Keratinocyte (primary cell): Measurements from ENCODE around the gene EIF3D. TPM values are rescaled to one million over a fixed set of nuclear protein-coding genes. Genes with fewer than 3 reads are reported as not detected.

Source experiments
- DNase-seq: peaks from one replicate; pipeline ENCODE4 v3.0.0-alpha.2; 2011; ENCODE audit warnings: low read depth, missing footprints, low spot score
- FAIRE-seq: peaks from 2 replicates; lab custom pipeline; 2011; peaks lifted over from hg19 to GRCh38; lab: Jason Lieb, UNC
- H2AFZ ChIP-seq: 2 replicates; pipeline ENCODE4 v1.6.0; 2012; ENCODE audit warnings: low read length, control low read depth, inconsistent platforms; ENCODE audit not compliant: control insufficient read depth
- H3K27ac ChIP-seq: 2 replicates; pipeline ENCODE4 v1.5.1; 2011; ENCODE audit warnings: low read length; ENCODE audit not compliant: control insufficient read depth, insufficient read depth
- H3K27me3 ChIP-seq: 3 replicates; pipeline ENCODE4 v1.6.0; 2011; ENCODE audit warnings: low read length; ENCODE audit not compliant: control insufficient read depth, insufficient read depth; ENCODE audit errors: extremely low read depth
- H3K36me3 ChIP-seq, 2 experiments: 2 replicates in 1 of 2; 3 replicates in 1 of 2; pipeline ENCODE4 v1.5.1; 2011; ENCODE audit warnings: low read length in 2 of 2, mild to moderate bottlenecking in 1 of 2; ENCODE audit not compliant: control insufficient read depth in 2 of 2, insufficient read depth in 2 of 2; ENCODE audit errors: extremely low read depth in 1 of 2
- H3K4me1 ChIP-seq: 3 replicates; pipeline ENCODE4 v1.5.1; 2011; ENCODE audit warnings: low read length; ENCODE audit not compliant: control insufficient read depth, insufficient read depth; ENCODE audit errors: extremely low read depth
- H3K4me2 ChIP-seq: 3 replicates; pipeline ENCODE4 v1.6.0; 2011; ENCODE audit warnings: low read depth, low read length; ENCODE audit not compliant: control insufficient read depth, insufficient read depth; ENCODE audit errors: extremely low read depth
- H3K4me3 ChIP-seq, 3 experiments: fragments of 200-600 bp in 1 of 3; sonication (generic) in 1 of 3; 2 replicates in 2 of 3; 3 replicates in 1 of 3; pipeline ENCODE4 v1.5.1; 2011 to 2016; ENCODE audit warnings: low read length in 3 of 3, mild to moderate bottlenecking in 3 of 3, control low read depth in 2 of 3, inconsistent platforms in 1 of 3, low read depth in 1 of 3, mixed read lengths in 1 of 3, mixed run types in 1 of 3, moderate library complexity in 1 of 3; ENCODE audit not compliant: control insufficient read depth in 2 of 3, insufficient read depth in 2 of 3; ENCODE audit errors: extremely low read depth in 1 of 3
- H3K79me2 ChIP-seq: 2 replicates; pipeline ENCODE4 v1.6.0; 2012; ENCODE audit warnings: low read length; ENCODE audit not compliant: control insufficient read depth, insufficient read depth
- H3K9ac ChIP-seq: 3 replicates; pipeline ENCODE4 v1.6.0; 2011; ENCODE audit warnings: low read length; ENCODE audit not compliant: control insufficient read depth, insufficient read depth; ENCODE audit errors: extremely low read depth
- H3K9me1 ChIP-seq: 3 replicates; pipeline ENCODE4 v1.6.0; 2011; ENCODE audit warnings: low read length; ENCODE audit not compliant: control insufficient read depth, insufficient read depth; ENCODE audit errors: extremely low read depth
- H3K9me3 ChIP-seq: 2 replicates; pipeline ENCODE4 v1.5.1; 2012; ENCODE audit warnings: low read depth, low read length; ENCODE audit not compliant: control insufficient read depth
- H4K20me1 ChIP-seq: 3 replicates; pipeline ENCODE4 v1.6.0; 2011; ENCODE audit warnings: low read length; ENCODE audit not compliant: control insufficient read depth, insufficient read depth; ENCODE audit errors: extremely low read depth
- EZH2 ChIP-seq: IDR thresholded peaks from one replicate; pipeline ENCODE4 v1.6.1; 2012; ENCODE audit warnings: inconsistent platforms, mild to moderate bottlenecking, low read length, moderate library complexity
- dilution Hi-C: fragments of 300-500 bp; cut with MboI; formaldehyde crosslinking; loops from one replicate; pipeline ENCODE4 v1.7.0; 2020; ENCODE audit warnings: low sequenced_read_pairs; ENCODE audit not compliant: extremely low pct_ligation_motif_present
- polyA plus RNA-seq, 5 experiments: library from polyadenylated mRNA; depleted of rRNA in 3 of 5; stranded (reverse) in 3 of 5; stranded (forward) in 1 of 5; unstranded in 1 of 5; fragments of >200 nt; gene quantifications; 1 replicate in 1 of 5; 2 replicates in 3 of 5; 3 replicates in 1 of 5; pipeline versions ENCODE4 v1.2.1 to v1.2.3, GENCODE V29; 2011 to 2012; ENCODE audit warnings: missing spikeins in 2 of 5, low read depth in 1 of 5, low replicate concordance in 1 of 5
- TF ChIP-seq, protein P1 (sequence below), 3 experiments: IDR thresholded peaks in 1 of 3; conservative IDR thresholded peaks in 1 of 3; optimal IDR thresholded peaks in 1 of 3; 2 replicates in 2 of 3; 3 replicates in 1 of 3; pipeline versions ENCODE3 to v1.5.1; 2011; ENCODE audit warnings: low read length in 3 of 3, mild to moderate bottlenecking in 3 of 3, moderate library complexity in 2 of 3, control low read depth in 1 of 3, inconsistent platforms in 1 of 3; ENCODE audit not compliant: insufficient read depth in 2 of 3; ENCODE audit errors: extremely low read depth in 1 of 3

Gene EIF3D
- polyA plus RNA-seq, 1 donor (not counting 4 experiments of a cell fraction or from before 2014, with no cell fraction given) = 408 TPM

DNA sequence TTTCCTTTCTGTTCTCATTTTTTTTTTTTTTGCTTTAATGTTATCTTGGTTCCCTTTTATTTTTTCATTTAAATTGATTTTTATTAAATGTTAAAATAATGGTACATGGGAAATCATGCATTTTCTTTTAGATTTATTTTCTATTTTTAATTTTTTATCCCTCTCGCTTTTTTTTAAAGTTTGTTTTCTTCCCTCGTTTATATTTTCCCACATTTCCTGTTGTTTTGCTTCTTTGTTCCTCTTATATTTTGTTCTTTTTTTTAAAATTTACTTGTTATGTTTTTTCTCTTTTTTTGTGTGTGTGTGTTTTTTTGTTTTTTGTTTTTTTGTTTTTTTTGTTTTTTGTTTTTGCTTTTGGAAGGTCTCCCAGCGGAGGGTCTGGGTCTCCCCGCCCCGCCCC, 34.9 kb upstream of the EIF3D start:
- H3K4me2 ChIP-seq = no peak overlapping the region
- TF ChIP-seq, protein P1, sequence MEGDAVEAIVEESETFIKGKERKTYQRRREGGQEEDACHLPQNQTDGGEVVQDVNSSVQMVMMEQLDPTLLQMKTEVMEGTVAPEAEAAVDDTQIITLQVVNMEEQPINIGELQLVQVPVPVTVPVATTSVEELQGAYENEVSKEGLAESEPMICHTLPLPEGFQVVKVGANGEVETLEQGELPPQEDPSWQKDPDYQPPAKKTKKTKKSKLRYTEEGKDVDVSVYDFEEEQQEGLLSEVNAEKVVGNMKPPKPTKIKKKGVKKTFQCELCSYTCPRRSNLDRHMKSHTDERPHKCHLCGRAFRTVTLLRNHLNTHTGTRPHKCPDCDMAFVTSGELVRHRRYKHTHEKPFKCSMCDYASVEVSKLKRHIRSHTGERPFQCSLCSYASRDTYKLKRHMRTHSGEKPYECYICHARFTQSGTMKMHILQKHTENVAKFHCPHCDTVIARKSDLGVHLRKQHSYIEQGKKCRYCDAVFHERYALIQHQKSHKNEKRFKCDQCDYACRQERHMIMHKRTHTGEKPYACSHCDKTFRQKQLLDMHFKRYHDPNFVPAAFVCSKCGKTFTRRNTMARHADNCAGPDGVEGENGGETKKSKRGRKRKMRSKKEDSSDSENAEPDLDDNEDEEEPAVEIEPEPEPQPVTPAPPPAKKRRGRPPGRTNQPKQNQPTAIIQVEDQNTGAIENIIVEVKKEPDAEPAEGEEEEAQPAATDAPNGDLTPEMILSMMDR (optimal IDR thresholded peaks at IDR 0.05 in 1 of 3, IDR thresholded peaks at IDR 0.05 in 1 of 3, conservative IDR thresholded peaks at IDR 0.05 in 1 of 3; ENCODE audit: extremely low read depth in 1 of 3, insufficient read depth in 2 of 3, low read length in 3 of 3) = no peak
- TF ChIP-seq EZH2 = no peak

DNA sequence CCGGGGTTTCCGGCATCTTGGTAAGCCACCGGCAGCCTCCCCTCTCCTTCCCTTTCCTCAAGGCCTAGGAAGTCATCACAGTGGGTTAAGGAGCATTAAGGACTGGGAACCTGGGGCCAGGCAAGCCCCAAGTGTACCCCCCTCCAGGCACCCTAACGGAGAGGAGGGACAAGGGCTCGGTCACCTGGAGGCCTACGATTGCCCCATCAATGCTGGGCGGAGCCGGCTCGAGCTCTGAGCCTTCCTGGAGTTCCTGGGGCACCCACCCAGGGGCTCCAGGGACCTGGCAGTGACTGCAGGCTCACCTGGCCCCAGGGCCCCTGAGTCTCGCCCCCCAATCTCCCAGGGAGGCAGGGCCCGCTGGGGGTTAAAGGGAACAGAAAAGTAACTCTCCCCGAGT, 34.5 kb upstream of the EIF3D start:
- no peak for FAIRE-seq
- H3K36me3 ChIP-seq = no peaks in the 10 kb centered on the region
- H3K79me2 ChIP-seq = no peaks in the 10 kb centered on the region
- H3K27me3 ChIP-seq = peaks cover 19% of the 10 kb centered on the region
- TF ChIP-seq, protein P1 (optimal IDR thresholded peaks at IDR 0.05 in 1 of 3, IDR thresholded peaks at IDR 0.05 in 1 of 3, conservative IDR thresholded peaks at IDR 0.05 in 1 of 3; ENCODE audit: extremely low read depth in 1 of 3, insufficient read depth in 2 of 3, low read length in 3 of 3) = no peak
- no peak for TF ChIP-seq EZH2
- no peak overlapping the region for H2AFZ ChIP-seq
- no peaks in the 10 kb centered on the region for H3K9me3 ChIP-seq
- peaks cover 6% of the 10 kb centered on the region for H3K4me1 ChIP-seq
- dilution Hi-C loops = no loop called here
- H3K9ac ChIP-seq = no peak overlapping the region
- no peak for DNase-seq
- no peaks in the 10 kb centered on the region for H4K20me1 ChIP-seq
- no peak overlapping the region for H3K4me2 ChIP-seq
- H3K27ac ChIP-seq = no peak overlapping the region
- no peaks in the 10 kb centered on the region for H3K9me1 ChIP-seq
- H3K4me3 ChIP-seq = no peak overlapping the region

More for the DNA sequence above, 34.9 kb upstream of the EIF3D start:
- no peak for FAIRE-seq
- Histone ChIP-seq H2AFZ (no peak overlapping the region), H4K20me1 (no peaks in the 10 kb centered on the region), H3K27ac (no peak overlapping the region), H3K36me3 (no peaks in the 10 kb centered on the region), H3K27me3 (peaks cover 19% of the 10 kb centered on the region), H3K4me1 (peaks cover 6% of the 10 kb centered on the region), H3K9me3 (no peaks in the 10 kb centered on the region), H3K9me1 (no peaks in the 10 kb centered on the region), H3K9ac (no peak overlapping the region), H3K79me2 (no peaks in the 10 kb centered on the region), H3K4me3 (no peak overlapping the region)
- dilution Hi-C loops = no loop called here
- DNase-seq = no peak
